GM08714 (cell line): Measurements from ENCODE around the gene CHI3L2.

Source experiments
- H3K4me3 ChIP-seq: fragments of 200-500 bp; sonication (Bioruptor generic); 2 replicates; pipeline ENCODE4 v1.5.1; 2014; ENCODE audit warnings: mild to moderate bottlenecking, low read length, inconsistent platforms
- ZNF274 ChIP-seq: IDR thresholded peaks from 2 replicates; pipeline ENCODE4 v1.6.1; 2012; ENCODE audit warnings: mild to moderate bottlenecking, low read depth, low read length

Gene CHI3L2

GRCh38 chr1:111271464-111271801 is 43.9 kb downstream of the CHI3L2 start:
- no peak overlapping the region for H3K4me3 ChIP-seq
- TF ChIP-seq ZNF274: no peak

- TF ChIP-seq ZNF274: no peak
- no peak overlapping the region for H3K4me3 ChIP-seq
Observed at GRCh38 chr1:111272081-111272480, 44.6 kb downstream of the CHI3L2 start.

- H3K4me3 ChIP-seq: no peak overlapping the region
- TF ChIP-seq ZNF274: no peak
Observed at GRCh38 chr1:111274653-111275052, 47.1 kb downstream of the CHI3L2 start.

GRCh38 chr1:111275079-111275478 is 47.6 kb downstream of the CHI3L2 start:
- H3K4me3 ChIP-seq: no peak overlapping the region
- TF ChIP-seq ZNF274: no peak

- TF ChIP-seq ZNF274: no peak
Observed at GRCh38 chr1:111275780-111276433, 48.4 kb downstream of the CHI3L2 start.

GRCh38 chr1:111279144-111279543 is 51.6 kb downstream of the CHI3L2 start:
- no peak for TF ChIP-seq ZNF274
- no peak overlapping the region for H3K4me3 ChIP-seq

More at GRCh38 chr1:111275780-111276433, 48.4 kb downstream of the CHI3L2 start:
- no peak overlapping the region for H3K4me3 ChIP-seq

- TF ChIP-seq ZNF274: no peak
Observed at GRCh38 chr1:111280267-111280666, 52.8 kb downstream of the CHI3L2 start.

GRCh38 chr1:111281411-111281810 is 53.9 kb downstream of the CHI3L2 start:
- no peak overlapping the region for H3K4me3 ChIP-seq
- TF ChIP-seq ZNF274: no peak

More at GRCh38 chr1:111280267-111280666, 52.8 kb downstream of the CHI3L2 start:
- H3K4me3 ChIP-seq: no peak overlapping the region

- TF ChIP-seq ZNF274: no peak
Observed at GRCh38 chr1:111283838-111284237, 56.3 kb downstream of the CHI3L2 start.

GRCh38 chr1:111285879-111286278 is 58.4 kb downstream of the CHI3L2 start:
- H3K4me3 ChIP-seq: no peak overlapping the region
- no peak for TF ChIP-seq ZNF274

More at GRCh38 chr1:111283838-111284237, 56.3 kb downstream of the CHI3L2 start:
- H3K4me3 ChIP-seq: no peak overlapping the region

- H3K4me3 ChIP-seq: no peak overlapping the region
- TF ChIP-seq ZNF274: no peak
Observed at GRCh38 chr1:111286912-111287311, 59.4 kb downstream of the CHI3L2 start.

GRCh38 chr1:111289371-111289770 is 61.9 kb downstream of the CHI3L2 start:
- no peak for TF ChIP-seq ZNF274
- no peak overlapping the region for H3K4me3 ChIP-seq

GRCh38 chr1:111290104-111290503 is 62.6 kb downstream of the CHI3L2 start:
- TF ChIP-seq ZNF274: no peak
- H3K4me3 ChIP-seq: no peak overlapping the region

GRCh38 chr1:111290630-111291029 is 63.1 kb downstream of the CHI3L2 start, which contains the start of gene CHIA:
Gene CHIA (plus strand): TSS chr1:111290851. CDS start chr1:111310468, 19,617 bp downstream.
- no peak within 1 kb of the TSS for H3K4me3 ChIP-seq
- no peak for TF ChIP-seq ZNF274
